K562 (cell line): ENCODE results near the gene SNCA. TPM values are rescaled to one million over a fixed set of nuclear protein-coding genes. Genes with fewer than 3 reads are reported as not detected.

ENCODE experiments used
- ATAC-seq: fragments of 200-7000 bp; cut with Tn5 transposase; 3 replicates; pipeline ENCODE4 v1.9.1; 2020; ENCODE audit warnings: moderate library complexity
- BruUV-seq: library from RNA; stranded (reverse); fragments of 400-500 nt; replicated peaks from 2 replicates; lab custom pipeline; 2021; lab: Mats Ljungman, UMichigan
- CTCF ChIA-PET: fragments of 300-600 bp; formaldehyde crosslinking; extraction: SDS; loops from one replicate; lab custom pipeline; 2021; ENCODE audit warnings: low intra/inter-chr PET ratio; lab: Yijun Ruan, JAX
- POLR2A ChIA-PET: fragments of 300-600, 350-650 bp; sonication (Branson Sonifier 250); formaldehyde crosslinking; extraction: SDS; loops from one replicate; lab custom pipeline; 2021; ENCODE audit warnings: antibody characterized with exemption, inconsistent platforms; lab: Yijun Ruan, JAX
- DNase-seq, 4 experiments: peaks; one replicate each; pipeline versions ENCODE4 v3.0.0 to v3.0.0-alpha.2; 2011 to 2018; ENCODE audit warnings: low spot score in 3 of 4, mixed read lengths in 3 of 4; ENCODE audit errors: extremely low read depth in 1 of 4
- FAIRE-seq: peaks from 2 replicates; lab custom pipeline; 2011; peaks lifted over from hg19 to GRCh38; lab: Jason Lieb, UNC
- H2AFZ ChIP-seq: 2 replicates; pipeline ENCODE4 v1.6.0; 2011; ENCODE audit warnings: low read depth, low read length, control low read depth, inconsistent platforms
- H3K27ac ChIP-seq: fragments of 200-600 bp; 3 replicates; pipeline ENCODE4 v1.8.0; 2011; ENCODE audit warnings: low read depth, mild to moderate bottlenecking, control low read depth, inconsistent platforms, low read length, moderate library complexity, mixed read lengths; ENCODE audit errors: extremely low read depth
- H3K27me3 ChIP-seq, 2 experiments: fragments of 300-600 bp in 1 of 2; 2 replicates in 1 of 2; 3 replicates in 1 of 2; pipeline versions ENCODE4 v1.6.0 to v1.8.0; 2011; ENCODE audit warnings: inconsistent platforms in 2 of 2, low read length in 2 of 2, mild to moderate bottlenecking in 1 of 2, mixed read lengths in 1 of 2, moderate library complexity in 1 of 2; ENCODE audit not compliant: control insufficient read depth in 2 of 2, insufficient read depth in 2 of 2
- H3K36me3 ChIP-seq: fragments of 300-600 bp; 3 replicates; pipeline ENCODE4 v1.8.0; 2011; ENCODE audit warnings: mild to moderate bottlenecking, low read length, inconsistent platforms; ENCODE audit not compliant: control insufficient read depth, insufficient read depth
- H3K4me1 ChIP-seq, 2 experiments: fragments of 200-600 bp in 1 of 2; replicated peaks in 1 of 2; 2 replicates in 1 of 2; 3 replicates in 1 of 2; pipeline versions ENCODE4 v1.5.1 to v1.8.0; 2011; ENCODE audit warnings: inconsistent platforms in 2 of 2, low read length in 2 of 2, mild to moderate bottlenecking in 1 of 2, mixed read lengths in 1 of 2, moderate library complexity in 1 of 2; ENCODE audit not compliant: control insufficient read depth in 2 of 2, insufficient read depth in 2 of 2
- H3K4me2 ChIP-seq: 2 replicates; pipeline ENCODE4 v1.6.1; 2011; ENCODE audit warnings: low read length, control low read depth, inconsistent platforms, mixed read lengths; ENCODE audit not compliant: insufficient read depth
- H3K4me3 ChIP-seq: fragments of 200-600 bp; sonication (generic), shearing (Covaris generic); 2 replicates; pipeline ENCODE4 v1.5.1; 2016; ENCODE audit warnings: control low read depth, inconsistent platforms
- H3K79me2 ChIP-seq: fragments of 200-600 bp; 3 replicates; pipeline ENCODE4 v1.8.0; 2011; ENCODE audit warnings: low read length, inconsistent platforms; ENCODE audit not compliant: control insufficient read depth, insufficient read depth
- H3K9ac ChIP-seq, 2 experiments: 2 replicates each; pipeline versions ENCODE4 v1.6.0 to v1.6.1; 2011; ENCODE audit warnings: low read depth in 2 of 2, low read length in 2 of 2, control low read depth in 1 of 2, inconsistent platforms in 1 of 2, mild to moderate bottlenecking in 1 of 2, mixed read lengths in 1 of 2; ENCODE audit not compliant: insufficient read depth in 1 of 2
- H3K9me1 ChIP-seq: one replicate; pipeline ENCODE4 v1.6.0; 2011; ENCODE audit warnings: inconsistent platforms, mild to moderate bottlenecking, low read length, moderate library complexity; ENCODE audit not compliant: control insufficient read depth, insufficient read depth
- H3K9me3 ChIP-seq: replicated peaks from 2 replicates; pipeline ENCODE4 v1.5.1; 2011; ENCODE audit warnings: low read depth, low read length, inconsistent platforms; ENCODE audit not compliant: control insufficient read depth, insufficient read depth
- H4K20me1 ChIP-seq: replicated peaks from 2 replicates; pipeline ENCODE4 v1.6.1; 2011; ENCODE audit warnings: low read length, inconsistent platforms, mixed read lengths; ENCODE audit not compliant: control insufficient read depth, insufficient read depth
- E4F1 ChIP-seq: fragments of 250-450 bp; sonication (Bioruptor Pico); IDR thresholded peaks from 2 replicates; pipeline ENCODE4 v1.5.0; 2021; ENCODE audit warnings: mild to moderate bottlenecking, borderline replicate concordance
- KDM5B ChIP-seq: fragments of 200-600 bp; sonication (generic); IDR thresholded peaks from 2 replicates; pipeline ENCODE4 v1.6.1; 2012; ENCODE audit warnings: low read depth, mild to moderate bottlenecking, moderate library complexity, low read length, control low read depth, inconsistent platforms; ENCODE audit not compliant: insufficient replicate concordance
- MTA2 ChIP-seq: fragments of 450-650 bp; IDR thresholded peaks from 2 replicates; pipeline ENCODE4 v1.6.1; 2016; ENCODE audit warnings: low read depth
- RCOR1 ChIP-seq, 2 experiments: IDR thresholded peaks; 2 replicates each; pipeline ENCODE4 v1.6.1; 2012; ENCODE audit warnings: low read depth in 2 of 2, low read length in 2 of 2, borderline replicate concordance in 1 of 2, improper control_type of control experiment in 1 of 2
- SMAD4 ChIP-seq: fragments of 250-450 bp; sonication (Bioruptor Pico); conservative IDR thresholded peaks from 2 replicates; pipeline ENCODE4 v1.8.0; 2021; ENCODE audit warnings: inconsistent platforms, mild to moderate bottlenecking, moderate library complexity
- XRCC3 ChIP-seq: fragments of 450-650 bp; IDR thresholded peaks from 2 replicates; pipeline ENCODE4 v1.6.1; 2017; ENCODE audit warnings: mild to moderate bottlenecking, moderate library complexity
- ZBTB7A ChIP-seq: IDR thresholded peaks from 2 replicates; pipeline ENCODE4 v1.6.1; 2011; ENCODE audit warnings: low read depth, mild to moderate bottlenecking, low read length, moderate library complexity, borderline replicate concordance; ENCODE audit not compliant: control insufficient read depth
- ZNF124 ChIP-seq: sonication (generic); formaldehyde crosslinking; IDR thresholded peaks from 2 replicates; pipeline ENCODE4 v1.8.1; 2022; ENCODE audit warnings: missing genetic modification reagents
- in situ Hi-C: fragments of 300-500 bp; cut with MboI; formaldehyde crosslinking; loops from 4 replicates; pipeline ENCODE4 v1.15.0; 2018; ENCODE audit warnings: inconsistent platforms, mixed read lengths
- intact Hi-C: fragments of 100-400 bp; cut with micrococcal nuclease; formaldehyde crosslinking; loops from 2 replicates; pipeline ENCODE4 v1.14.2; 2022
- polyA plus RNA-seq, 8 experiments: library from polyadenylated mRNA; depleted of rRNA in 4 of 8; stranded (reverse) in 5 of 8; unstranded in 3 of 8; fragments of >200 nt; fragmentation: Nextera tagmentation in 2 of 8; fragmentation: Illumina TruSeq in 1 of 8; extraction: Ambion mirVana in 2 of 8; extraction: Trizol in 1 of 8; gene quantifications; 2 replicates each; pipeline versions ENCODE4 v1.2.1 to v1.2.3, GENCODE V29; 2011 to 2014; ENCODE audit warnings: inconsistent platforms in 1 of 8, missing spikeins in 1 of 8
- total RNA-seq, 7 experiments: library from RNA; depleted of rRNA in 6 of 7; stranded (reverse); fragments of >200 nt in 6 of 7; fragmentation: Illumina TruSeq in 2 of 7; extraction: Trizol in 2 of 7; gene quantifications; 2 replicates each; pipeline versions ENCODE4 v1.2.1 to v1.2.3, GENCODE V29; 2011 to 2021; ENCODE audit warnings: low replicate concordance in 1 of 7
- TF ChIP-seq, protein P1 (sequence below), 2 experiments: fragments of 450-650 bp; formaldehyde crosslinking in 1 of 2; IDR thresholded peaks; 2 replicates each; pipeline versions ENCODE4 v1.4.0 to v1.6.1; 2014 to 2020; ENCODE audit warnings: mild to moderate bottlenecking in 2 of 2, borderline replicate concordance in 1 of 2, low read depth in 1 of 2
- TF ChIP-seq, protein P2 (sequence below): fragments of 250-450 bp; sonication (Bioruptor Pico); IDR thresholded peaks from 2 replicates; pipeline ENCODE4 v1.8.0; 2021; ENCODE audit warnings: mild to moderate bottlenecking, moderate library complexity

SNCA gene
- total and polyA plus RNA-seq, 9 of the 15 experiments (the other 6 are each of a cell fraction or from before 2014, with no cell fraction given): 1.7 to 12.6 (median 3.6) TPM

DNA sequence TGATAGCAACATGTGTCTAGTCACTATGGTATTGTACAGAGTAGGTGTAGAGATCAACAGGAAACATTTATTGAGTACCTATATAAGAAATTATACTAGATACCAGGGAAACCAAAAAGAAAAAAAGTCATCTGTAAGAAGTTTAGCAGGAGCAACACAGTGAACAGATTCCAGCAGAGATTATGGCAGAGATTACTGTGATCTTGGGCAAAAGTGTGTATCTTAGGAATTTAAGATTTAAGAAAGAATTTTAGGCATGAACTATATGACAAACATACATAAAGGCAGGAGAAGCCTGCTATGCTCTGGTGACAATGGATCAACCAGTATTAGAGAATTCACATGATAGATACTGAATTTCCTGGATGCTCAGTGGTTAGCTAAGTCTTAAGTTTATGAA lies 37.9 kb downstream of the SNCA start:
- CTCF ChIA-PET: no interaction called here
- FAIRE-seq: no peak
- no peak overlapping the region for H3K27ac ChIP-seq
- TF ChIP-seq XRCC3: no peak
- no peak for TF ChIP-seq KDM5B
- TF ChIP-seq RCOR1 (IDR thresholded peaks at IDR 0.05; ENCODE audit: borderline replicate concordance in 1 of 2, low read depth in 2 of 2, low read length in 2 of 2): no peak
- TF ChIP-seq, protein P1, sequence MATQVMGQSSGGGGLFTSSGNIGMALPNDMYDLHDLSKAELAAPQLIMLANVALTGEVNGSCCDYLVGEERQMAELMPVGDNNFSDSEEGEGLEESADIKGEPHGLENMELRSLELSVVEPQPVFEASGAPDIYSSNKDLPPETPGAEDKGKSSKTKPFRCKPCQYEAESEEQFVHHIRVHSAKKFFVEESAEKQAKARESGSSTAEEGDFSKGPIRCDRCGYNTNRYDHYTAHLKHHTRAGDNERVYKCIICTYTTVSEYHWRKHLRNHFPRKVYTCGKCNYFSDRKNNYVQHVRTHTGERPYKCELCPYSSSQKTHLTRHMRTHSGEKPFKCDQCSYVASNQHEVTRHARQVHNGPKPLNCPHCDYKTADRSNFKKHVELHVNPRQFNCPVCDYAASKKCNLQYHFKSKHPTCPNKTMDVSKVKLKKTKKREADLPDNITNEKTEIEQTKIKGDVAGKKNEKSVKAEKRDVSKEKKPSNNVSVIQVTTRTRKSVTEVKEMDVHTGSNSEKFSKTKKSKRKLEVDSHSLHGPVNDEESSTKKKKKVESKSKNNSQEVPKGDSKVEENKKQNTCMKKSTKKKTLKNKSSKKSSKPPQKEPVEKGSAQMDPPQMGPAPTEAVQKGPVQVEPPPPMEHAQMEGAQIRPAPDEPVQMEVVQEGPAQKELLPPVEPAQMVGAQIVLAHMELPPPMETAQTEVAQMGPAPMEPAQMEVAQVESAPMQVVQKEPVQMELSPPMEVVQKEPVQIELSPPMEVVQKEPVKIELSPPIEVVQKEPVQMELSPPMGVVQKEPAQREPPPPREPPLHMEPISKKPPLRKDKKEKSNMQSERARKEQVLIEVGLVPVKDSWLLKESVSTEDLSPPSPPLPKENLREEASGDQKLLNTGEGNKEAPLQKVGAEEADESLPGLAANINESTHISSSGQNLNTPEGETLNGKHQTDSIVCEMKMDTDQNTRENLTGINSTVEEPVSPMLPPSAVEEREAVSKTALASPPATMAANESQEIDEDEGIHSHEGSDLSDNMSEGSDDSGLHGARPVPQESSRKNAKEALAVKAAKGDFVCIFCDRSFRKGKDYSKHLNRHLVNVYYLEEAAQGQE (IDR thresholded peaks at IDR 0.05; ENCODE audit: borderline replicate concordance): no peak
- TF ChIP-seq, protein P1 (CRISPR knock-in tag; IDR thresholded peaks at IDR 0.05; ENCODE audit: low read depth): no peak
- TF ChIP-seq MTA2: no peak
- TF ChIP-seq, protein P2, sequence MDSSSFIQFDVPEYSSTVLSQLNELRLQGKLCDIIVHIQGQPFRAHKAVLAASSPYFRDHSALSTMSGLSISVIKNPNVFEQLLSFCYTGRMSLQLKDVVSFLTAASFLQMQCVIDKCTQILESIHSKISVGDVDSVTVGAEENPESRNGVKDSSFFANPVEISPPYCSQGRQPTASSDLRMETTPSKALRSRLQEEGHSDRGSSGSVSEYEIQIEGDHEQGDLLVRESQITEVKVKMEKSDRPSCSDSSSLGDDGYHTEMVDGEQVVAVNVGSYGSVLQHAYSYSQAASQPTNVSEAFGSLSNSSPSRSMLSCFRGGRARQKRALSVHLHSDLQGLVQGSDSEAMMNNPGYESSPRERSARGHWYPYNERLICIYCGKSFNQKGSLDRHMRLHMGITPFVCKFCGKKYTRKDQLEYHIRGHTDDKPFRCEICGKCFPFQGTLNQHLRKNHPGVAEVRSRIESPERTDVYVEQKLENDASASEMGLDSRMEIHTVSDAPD (CRISPR knock-in tag): no peak
- TF ChIP-seq SMAD4 (CRISPR knock-in tag): no peak
- TF ChIP-seq ZBTB7A: no peak
- no peak for TF ChIP-seq ZNF124 (CRISPR knock-in tag)
- TF ChIP-seq E4F1: no peak

More for the DNA sequence above, 37.9 kb downstream of the SNCA start:
- H3K4me3 ChIP-seq: no peak overlapping the region
- intact Hi-C loops: no loop called here
- no peaks in the 10 kb centered on the region for H3K9me3 ChIP-seq
- H3K9me1 ChIP-seq: no peaks in the 10 kb centered on the region
- no TSS peak for BruUV-seq
- no peak overlapping the region for H3K9ac ChIP-seq
- no peaks in the 10 kb centered on the region for H3K36me3 ChIP-seq
- POLR2A ChIA-PET: no interaction called here
- H3K4me1 ChIP-seq: no peaks in the 10 kb centered on the region; a peak in 1 of 5 replicates
- H3K79me2 ChIP-seq: no peaks in the 10 kb centered on the region
- DNase-seq: no peak
- in situ Hi-C loops: no loop called here
- H2AFZ ChIP-seq: no peak overlapping the region
- no peak for ATAC-seq
- H3K4me2 ChIP-seq: no peak overlapping the region
- H4K20me1 ChIP-seq: no peaks in the 10 kb centered on the region
- no peaks in the 10 kb centered on the region for H3K27me3 ChIP-seq
